Astrocyte (in vitro differentiated cells and primary cell): ENCODE measurements around the gene NAA16.

ENCODE experiments used
- EZH2 ChIP-seq: IDR thresholded peaks from 2 replicates; pipeline ENCODE4 v1.6.1; 2012; ENCODE audit warnings: mild to moderate bottlenecking, low read length, inconsistent platforms; ENCODE audit not compliant: insufficient read depth
- TF ChIP-seq, protein P1 (sequence below): IDR thresholded peaks from 2 replicates; pipeline ENCODE4 v1.5.1; 2011; ENCODE audit warnings: low read depth, mild to moderate bottlenecking, inconsistent platforms, low read length, moderate library complexity; ENCODE audit not compliant: insufficient read depth

DNA sequence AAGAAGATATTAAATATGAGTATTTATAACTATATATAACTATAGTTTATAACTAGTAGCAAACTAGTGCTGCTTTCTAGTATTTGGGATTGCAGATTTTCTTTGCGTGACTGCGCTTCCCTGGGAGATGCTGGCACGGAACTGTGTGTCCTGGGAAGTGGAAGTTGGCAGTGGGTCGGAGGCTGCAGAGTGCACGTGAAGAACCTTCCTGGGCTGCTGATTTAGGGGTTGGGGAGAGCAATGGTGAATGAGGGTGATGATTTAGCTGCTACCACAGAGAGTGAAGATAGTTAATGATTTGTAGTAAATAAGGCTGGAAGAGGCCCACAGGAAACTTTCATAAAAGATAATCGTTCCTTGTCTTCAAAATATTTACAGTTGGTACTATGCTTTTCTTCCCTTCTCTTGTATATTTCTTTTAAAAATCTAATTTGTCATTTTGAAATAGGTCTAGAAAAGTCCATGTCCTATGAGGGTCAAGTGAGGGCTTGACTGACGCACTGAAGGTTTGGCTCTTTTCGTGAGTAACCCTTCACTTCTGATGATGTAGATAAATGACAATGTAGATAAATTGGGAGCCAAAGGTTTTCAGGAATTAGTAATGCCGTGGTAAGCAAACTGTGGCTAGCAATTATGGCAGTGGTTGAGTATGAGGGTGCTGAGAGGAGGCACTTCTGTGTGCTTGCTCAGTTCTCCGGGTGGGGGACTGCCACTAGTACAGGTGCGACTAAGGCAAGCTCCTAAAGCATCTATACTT, 3.0 kb upstream of the NAA16 start:
- TF ChIP-seq, protein P1, sequence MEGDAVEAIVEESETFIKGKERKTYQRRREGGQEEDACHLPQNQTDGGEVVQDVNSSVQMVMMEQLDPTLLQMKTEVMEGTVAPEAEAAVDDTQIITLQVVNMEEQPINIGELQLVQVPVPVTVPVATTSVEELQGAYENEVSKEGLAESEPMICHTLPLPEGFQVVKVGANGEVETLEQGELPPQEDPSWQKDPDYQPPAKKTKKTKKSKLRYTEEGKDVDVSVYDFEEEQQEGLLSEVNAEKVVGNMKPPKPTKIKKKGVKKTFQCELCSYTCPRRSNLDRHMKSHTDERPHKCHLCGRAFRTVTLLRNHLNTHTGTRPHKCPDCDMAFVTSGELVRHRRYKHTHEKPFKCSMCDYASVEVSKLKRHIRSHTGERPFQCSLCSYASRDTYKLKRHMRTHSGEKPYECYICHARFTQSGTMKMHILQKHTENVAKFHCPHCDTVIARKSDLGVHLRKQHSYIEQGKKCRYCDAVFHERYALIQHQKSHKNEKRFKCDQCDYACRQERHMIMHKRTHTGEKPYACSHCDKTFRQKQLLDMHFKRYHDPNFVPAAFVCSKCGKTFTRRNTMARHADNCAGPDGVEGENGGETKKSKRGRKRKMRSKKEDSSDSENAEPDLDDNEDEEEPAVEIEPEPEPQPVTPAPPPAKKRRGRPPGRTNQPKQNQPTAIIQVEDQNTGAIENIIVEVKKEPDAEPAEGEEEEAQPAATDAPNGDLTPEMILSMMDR = no peak
- TF ChIP-seq EZH2 = no peak
